Measurements from ENCODE around the gene SEC24C. TPM values are rescaled to one million over a fixed set of nuclear protein-coding genes. Genes with fewer than 3 reads are reported as not detected.

The SEC24C gene
- total and polyA plus RNA-seq, 2 of the 13 experiments (the other 11 are each of a cell fraction or from before 2014, with no cell fraction given) = 63.1 to 66.4 TPM

GRCh38 chr10:73730153-73730906, 13.8 kb upstream of the SEC24C start (continued):
- TF ChIP-seq FOXA1 (IDR thresholded peaks at IDR 0.05) = no peak
- TF ChIP-seq FOXA1 (CRISPR knock-in tag; IDR thresholded peaks at IDR 0.05) = peak; percentile 62
- TF ChIP-seq PAX8 (CRISPR knock-in tag; IDR thresholded peaks at IDR 0.05; ENCODE audit: borderline replicate concordance) = 0 out of 2 replicates have a peak, but pooled peaks have one; percentile 62
- TF ChIP-seq FOXA3 (CRISPR knock-in tag; IDR thresholded peaks at IDR 0.05) = peak; percentile 64
- TF ChIP-seq XBP1 (CRISPR knock-in tag; IDR thresholded peaks at IDR 0.05) = no peak
- TF ChIP-seq ZBTB39 (CRISPR knock-in tag; IDR thresholded peaks at IDR 0.05) = 0 out of 2 replicates have a peak, but pooled peaks have one; percentile 23
- 0 out of 2 replicates have a peak, but pooled peaks have one; percentile 11 for TF ChIP-seq HHEX (CRISPR knock-in tag; IDR thresholded peaks at IDR 0.05)
- TF ChIP-seq ZFX (CRISPR knock-in tag; IDR thresholded peaks at IDR 0.05; ENCODE audit: low read depth) = peak; percentile 90
- TF ChIP-seq NONO (IDR thresholded peaks at IDR 0.05) = no peak
- TF ChIP-seq NONO (CRISPR knock-in tag; conservative IDR thresholded peaks at IDR 0.05) = peak; percentile 91
- TF ChIP-seq SMARCC2 (IDR thresholded peaks at IDR 0.05) = no peak
- TF ChIP-seq CC2D1A (CRISPR knock-in tag; IDR thresholded peaks at IDR 0.05) = no peak
- TF ChIP-seq CCAR2 (optimal IDR thresholded peaks at IDR 0.05; ENCODE audit: low read depth, low read length) = no peak
- TF ChIP-seq, protein P1, sequence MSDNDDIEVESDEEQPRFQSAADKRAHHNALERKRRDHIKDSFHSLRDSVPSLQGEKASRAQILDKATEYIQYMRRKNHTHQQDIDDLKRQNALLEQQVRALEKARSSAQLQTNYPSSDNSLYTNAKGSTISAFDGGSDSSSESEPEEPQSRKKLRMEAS (IDR thresholded peaks at IDR 0.05) = no peak; the same call in 1 of the 2 replicates
- TF ChIP-seq SAFB2 (CRISPR knock-in tag; IDR thresholded peaks at IDR 0.05; ENCODE audit: borderline replicate concordance, low read depth) = 0 out of 2 replicates have a peak, but pooled peaks have one; percentile 27
- TF ChIP-seq, protein P2, sequence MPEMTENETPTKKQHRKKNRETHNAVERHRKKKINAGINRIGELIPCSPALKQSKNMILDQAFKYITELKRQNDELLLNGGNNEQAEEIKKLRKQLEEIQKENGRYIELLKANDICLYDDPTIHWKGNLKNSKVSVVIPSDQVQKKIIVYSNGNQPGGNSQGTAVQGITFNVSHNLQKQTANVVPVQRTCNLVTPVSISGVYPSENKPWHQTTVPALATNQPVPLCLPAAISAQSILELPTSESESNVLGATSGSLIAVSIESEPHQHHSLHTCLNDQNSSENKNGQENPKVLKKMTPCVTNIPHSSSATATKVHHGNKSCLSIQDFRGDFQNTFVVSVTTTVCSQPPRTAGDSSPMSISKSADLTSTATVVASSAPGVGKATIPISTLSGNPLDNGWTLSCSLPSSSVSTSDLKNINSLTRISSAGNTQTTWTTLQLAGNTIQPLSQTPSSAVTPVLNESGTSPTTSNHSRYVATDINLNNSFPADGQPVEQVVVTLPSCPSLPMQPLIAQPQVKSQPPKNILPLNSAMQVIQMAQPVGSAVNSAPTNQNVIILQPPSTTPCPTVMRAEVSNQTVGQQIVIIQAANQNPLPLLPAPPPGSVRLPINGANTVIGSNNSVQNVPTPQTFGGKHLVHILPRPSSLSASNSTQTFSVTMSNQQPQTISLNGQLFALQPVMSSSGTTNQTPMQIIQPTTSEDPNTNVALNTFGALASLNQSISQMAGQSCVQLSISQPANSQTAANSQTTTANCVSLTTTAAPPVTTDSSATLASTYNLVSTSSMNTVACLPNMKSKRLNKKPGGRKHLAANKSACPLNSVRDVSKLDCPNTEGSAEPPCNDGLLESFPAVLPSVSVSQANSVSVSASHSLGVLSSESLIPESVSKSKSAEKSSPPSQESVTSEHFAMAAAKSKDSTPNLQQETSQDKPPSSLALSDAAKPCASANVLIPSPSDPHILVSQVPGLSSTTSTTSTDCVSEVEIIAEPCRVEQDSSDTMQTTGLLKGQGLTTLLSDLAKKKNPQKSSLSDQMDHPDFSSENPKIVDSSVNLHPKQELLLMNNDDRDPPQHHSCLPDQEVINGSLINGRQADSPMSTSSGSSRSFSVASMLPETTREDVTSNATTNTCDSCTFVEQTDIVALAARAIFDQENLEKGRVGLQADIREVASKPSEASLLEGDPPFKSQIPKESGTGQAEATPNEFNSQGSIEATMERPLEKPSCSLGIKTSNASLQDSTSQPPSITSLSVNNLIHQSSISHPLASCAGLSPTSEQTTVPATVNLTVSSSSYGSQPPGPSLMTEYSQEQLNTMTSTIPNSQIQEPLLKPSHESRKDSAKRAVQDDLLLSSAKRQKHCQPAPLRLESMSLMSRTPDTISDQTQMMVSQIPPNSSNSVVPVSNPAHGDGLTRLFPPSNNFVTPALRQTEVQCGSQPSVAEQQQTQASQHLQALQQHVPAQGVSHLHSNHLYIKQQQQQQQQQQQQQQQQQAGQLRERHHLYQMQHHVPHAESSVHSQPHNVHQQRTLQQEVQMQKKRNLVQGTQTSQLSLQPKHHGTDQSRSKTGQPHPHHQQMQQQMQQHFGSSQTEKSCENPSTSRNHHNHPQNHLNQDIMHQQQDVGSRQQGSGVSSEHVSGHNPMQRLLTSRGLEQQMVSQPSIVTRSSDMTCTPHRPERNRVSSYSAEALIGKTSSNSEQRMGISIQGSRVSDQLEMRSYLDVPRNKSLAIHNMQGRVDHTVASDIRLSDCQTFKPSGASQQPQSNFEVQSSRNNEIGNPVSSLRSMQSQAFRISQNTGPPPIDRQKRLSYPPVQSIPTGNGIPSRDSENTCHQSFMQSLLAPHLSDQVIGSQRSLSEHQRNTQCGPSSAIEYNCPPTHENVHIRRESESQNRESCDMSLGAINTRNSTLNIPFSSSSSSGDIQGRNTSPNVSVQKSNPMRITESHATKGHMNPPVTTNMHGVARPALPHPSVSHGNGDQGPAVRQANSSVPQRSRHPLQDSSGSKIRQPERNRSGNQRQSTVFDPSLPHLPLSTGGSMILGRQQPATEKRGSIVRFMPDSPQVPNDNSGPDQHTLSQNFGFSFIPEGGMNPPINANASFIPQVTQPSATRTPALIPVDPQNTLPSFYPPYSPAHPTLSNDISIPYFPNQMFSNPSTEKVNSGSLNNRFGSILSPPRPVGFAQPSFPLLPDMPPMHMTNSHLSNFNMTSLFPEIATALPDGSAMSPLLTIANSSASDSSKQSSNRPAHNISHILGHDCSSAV (CRISPR knock-in tag; IDR thresholded peaks at IDR 0.05; ENCODE audit: borderline replicate concordance) = no peak
- TF ChIP-seq PCBP1 (IDR thresholded peaks at IDR 0.05; ENCODE audit: borderline replicate concordance, low read depth, low read length) = peak; percentile 89
- TF ChIP-seq NRL (CRISPR knock-in tag; IDR thresholded peaks at IDR 0.05; ENCODE audit: borderline replicate concordance) = peak; percentile 82; the same call in 1 of the 2 replicates
- TF ChIP-seq RCOR2 (CRISPR knock-in tag; IDR thresholded peaks at IDR 0.05) = no peak
- no peak for TF ChIP-seq ZNF790 (CRISPR knock-in tag; IDR thresholded peaks at IDR 0.05; ENCODE audit: borderline replicate concordance)
- no peak for TF ChIP-seq RFX5 (IDR thresholded peaks at IDR 0.05; ENCODE audit: low read depth, low read length)

All from HepG2 (cell line).